Measurements from ENCODE around the gene KLF12.

Gene KLF12

DNA sequence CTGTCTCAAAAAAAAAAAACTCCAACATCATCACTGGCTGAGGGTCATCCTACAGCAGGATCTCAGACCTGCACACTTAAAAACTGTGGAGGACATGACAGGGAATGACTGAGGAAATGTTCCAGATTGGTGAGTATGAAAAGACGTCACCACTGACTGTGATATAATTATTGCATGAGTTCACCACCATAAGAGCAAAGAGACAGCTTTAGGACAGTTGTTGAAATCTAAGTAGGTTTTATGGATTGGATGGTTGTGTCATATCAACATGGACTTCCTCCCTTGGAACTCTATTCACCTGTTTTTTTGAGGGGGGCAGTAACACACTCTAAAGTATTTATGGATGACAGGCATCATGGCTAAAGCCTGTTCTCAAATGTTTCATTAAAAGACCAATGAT, 31.5 kb downstream of the KLF12 start:
- no peak for DNase-seq (ENCODE audit: low read depth)

GRCh38 chr13:74101436-74101835, 32.8 kb downstream of the KLF12 start:
- no peak for DNase-seq (ENCODE audit: low read depth)

- DNase-seq (ENCODE audit: low read depth), result no peak
Observed at GRCh38 chr13:74098077-74098476, 36.1 kb downstream of the KLF12 start.

GRCh38 chr13:74097116-74097515, 37.1 kb downstream of the KLF12 start:
- DNase-seq (ENCODE audit: low read depth), result no peak

GRCh38 chr13:74093691-74094090, 40.5 kb downstream of the KLF12 start:
- no peak for DNase-seq (ENCODE audit: low read depth)

- no peak for DNase-seq (ENCODE audit: low read depth)
Observed at GRCh38 chr13:74092711-74093110, 41.5 kb downstream of the KLF12 start.

DNA sequence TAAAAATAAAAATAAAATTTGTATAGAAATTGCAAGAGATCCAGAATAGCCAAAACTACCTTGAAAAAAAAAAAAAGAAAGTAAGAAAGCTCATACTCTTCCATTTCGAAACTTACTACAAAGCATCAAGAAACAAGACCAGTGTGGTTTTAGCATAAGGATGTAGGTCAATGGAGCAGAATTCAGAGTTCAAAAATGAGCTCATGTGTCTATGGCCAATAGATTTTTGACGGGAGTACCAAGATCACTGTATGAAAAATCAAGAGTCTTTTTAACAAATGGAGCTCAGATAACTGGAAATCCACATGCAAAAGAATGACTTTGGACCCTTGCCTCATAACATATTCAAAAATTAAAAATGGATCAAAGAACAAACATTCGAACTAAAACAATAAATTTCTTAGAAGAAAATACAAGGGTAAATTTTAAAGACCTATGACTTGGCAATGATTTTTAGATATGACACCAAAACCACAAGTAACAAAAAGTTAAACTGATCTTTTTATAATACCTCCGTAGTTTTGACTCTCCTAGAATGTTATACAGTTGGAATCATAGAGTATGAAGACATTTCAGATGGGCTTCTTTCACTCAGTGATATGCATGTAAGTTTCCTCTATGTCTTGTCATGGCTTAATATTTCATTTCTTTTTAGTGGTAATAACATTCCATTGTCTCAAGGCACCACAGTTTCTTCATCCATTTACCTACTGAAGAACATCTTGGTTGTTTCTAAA, 43.2 kb downstream of the KLF12 start:
- DNase-seq (ENCODE audit: low read depth), result no peak

DNA sequence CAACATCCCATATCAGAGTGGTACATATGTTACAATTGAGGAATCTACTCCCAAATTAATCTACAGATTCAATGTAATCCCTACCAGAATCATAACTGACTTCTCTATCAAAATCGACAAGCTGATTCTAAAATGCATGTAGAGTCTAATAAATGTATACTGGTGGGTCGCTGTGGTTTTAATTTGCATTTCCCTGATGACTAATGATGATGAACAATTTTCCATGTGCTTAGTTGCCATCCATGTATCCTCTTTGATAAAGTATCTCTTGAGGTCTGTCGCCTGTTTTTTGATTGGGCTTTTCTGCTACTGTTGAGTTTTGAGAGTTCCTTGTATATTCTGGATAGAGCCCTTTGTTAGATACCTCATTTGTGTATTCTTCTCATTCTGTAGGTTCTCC, 43.8 kb downstream of the KLF12 start:
- DNase-seq (ENCODE audit: low read depth), result no peak

GRCh38 chr13:74087357-74087756, 46.8 kb downstream of the KLF12 start:
- no peak for DNase-seq (ENCODE audit: low read depth)
